Measurements from ENCODE around the gene C1orf141.
"Not testable (repeated sequence)": the region's sequence is repeated elsewhere in the genome, so short reads cannot be mapped to it uniquely, and the experiment has no call there.

Gene C1orf141

DNA sequence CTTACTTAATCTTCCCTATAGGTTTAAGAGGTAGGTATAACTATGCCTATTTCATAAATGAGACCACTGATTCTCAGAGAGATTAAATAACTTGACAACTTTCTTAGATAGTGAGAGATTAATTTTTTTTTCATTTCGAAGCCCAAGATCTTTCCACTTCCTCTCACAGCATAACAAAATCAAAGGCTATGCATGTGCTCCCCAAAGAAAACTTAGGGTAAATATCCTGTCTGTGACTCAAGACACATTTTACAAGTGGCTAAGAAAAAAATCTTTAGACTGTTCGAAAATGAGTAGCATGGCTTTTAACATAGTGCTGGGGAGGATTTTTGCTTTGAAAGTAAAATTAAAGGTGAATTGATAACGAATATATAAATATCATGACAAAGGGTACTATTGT is 8.2 kb upstream of the C1orf141 start:
- no peak for DNase-seq (ENCODE audit: low spot score)

DNA sequence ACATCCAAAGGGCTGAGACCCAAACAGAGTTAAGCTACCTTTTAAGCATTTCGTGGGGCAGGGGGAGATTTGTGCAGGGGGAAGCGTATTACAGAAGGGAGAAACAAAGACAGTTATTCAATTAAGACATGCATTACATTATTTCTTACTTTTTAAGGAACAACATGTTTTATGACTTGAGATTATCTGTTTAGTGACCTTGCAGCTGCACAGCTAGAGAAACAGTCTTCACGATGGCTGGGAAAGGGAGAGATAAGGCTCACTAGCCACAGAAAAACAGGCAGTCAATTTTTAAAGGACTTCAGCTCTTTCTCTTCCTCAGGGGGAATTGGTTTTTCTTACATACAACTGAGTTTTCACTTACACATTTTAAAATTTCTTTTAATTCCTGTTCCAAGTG is 7.1 kb upstream of the C1orf141 start:
- DNase-seq (ENCODE audit: low spot score) = not testable (repeated sequence)

DNA sequence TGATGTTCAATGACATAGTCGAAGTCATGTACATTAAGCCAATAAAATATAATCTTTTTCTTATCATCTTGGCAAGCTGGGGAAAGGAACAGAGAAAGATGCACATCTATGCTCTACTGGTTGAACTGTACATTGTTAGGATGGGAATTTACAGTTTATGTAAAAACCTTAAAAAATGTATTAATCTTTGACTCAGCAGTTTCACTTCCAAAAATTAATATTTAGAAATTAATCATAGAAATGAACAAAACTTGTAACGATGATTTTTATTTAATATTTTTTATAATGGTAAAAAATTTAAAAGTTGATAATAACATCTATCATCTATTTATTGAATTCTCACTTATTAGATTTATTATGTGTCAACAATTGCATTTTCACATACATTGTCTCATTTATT is 5.7 kb upstream of the C1orf141 start:
- DNase-seq (ENCODE audit: low spot score) = no peak

DNA sequence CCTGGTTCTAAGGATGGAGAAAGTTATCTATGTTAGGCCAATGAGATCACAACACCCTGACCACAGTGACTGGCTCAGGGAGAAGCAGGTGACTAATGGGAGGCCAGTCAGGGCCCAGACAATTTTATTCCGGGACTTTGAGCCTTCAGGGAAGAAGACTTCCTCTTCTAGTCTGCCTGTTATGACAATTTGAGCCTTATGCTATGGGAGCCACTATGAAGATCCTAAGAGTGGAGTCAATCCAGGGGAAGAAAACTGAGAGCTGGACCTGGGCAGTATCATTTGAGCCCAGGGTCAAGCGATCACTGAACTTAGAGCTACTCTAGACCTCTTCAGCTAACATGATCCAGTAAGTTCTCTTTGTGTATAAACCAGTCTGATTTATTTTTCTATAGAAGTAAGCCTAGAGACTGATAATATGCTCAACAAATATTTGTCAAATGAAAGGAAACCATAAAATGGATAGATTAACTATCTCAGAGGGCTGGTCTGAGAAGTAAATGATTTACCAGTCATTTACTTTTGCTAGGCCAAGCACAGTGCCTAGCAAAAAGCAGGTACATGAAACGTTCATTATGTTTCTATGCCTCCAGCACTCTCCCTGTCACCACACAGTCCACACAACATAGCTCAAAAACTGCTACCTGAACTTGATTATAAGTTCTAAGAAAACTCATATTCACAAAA is 4.2 kb upstream of the C1orf141 start:
- no peak for DNase-seq (ENCODE audit: low spot score)

DNA sequence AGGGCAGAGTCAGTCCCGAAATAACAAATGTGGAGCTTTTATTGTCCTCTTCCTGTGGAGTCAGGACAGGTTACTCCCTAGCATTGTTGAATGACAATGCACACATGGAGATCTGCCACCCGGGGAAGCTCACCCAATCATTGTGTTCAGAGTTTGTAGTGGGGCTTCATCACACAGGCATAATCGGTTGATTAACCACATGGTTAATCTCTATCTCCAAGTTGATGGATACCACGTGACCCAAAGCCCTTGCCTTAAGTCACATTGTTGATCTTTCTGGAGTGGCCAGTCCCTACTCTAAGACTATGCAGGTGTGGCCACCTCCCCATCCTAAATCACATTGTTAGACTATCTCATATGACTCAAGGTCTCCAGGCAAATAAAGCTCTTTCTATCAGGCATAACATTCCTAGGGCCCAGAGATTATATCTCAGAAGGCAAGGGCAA is 2.6 kb upstream of the C1orf141 start:
- no peak for DNase-seq (ENCODE audit: low spot score)

DNA sequence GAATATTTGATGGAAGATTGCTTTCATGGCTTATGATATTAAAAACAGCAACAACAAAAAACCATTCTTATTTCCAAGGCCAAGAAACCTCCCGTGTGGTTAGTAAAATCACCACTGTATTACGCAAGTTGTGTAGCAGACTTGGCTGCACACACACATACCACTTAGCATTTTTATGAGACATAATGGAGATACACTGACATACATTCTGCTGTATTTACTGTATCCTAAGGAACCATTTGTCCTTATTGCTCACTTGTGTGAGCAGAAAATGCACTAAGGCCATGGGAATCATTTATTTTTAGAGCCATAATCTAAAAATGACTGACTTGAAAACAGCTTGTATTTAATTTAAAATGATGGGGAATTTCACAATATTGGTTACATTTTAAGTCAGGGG is 584 bp upstream of the C1orf141 start:
- no peak for DNase-seq (ENCODE audit: low spot score)

DNA sequence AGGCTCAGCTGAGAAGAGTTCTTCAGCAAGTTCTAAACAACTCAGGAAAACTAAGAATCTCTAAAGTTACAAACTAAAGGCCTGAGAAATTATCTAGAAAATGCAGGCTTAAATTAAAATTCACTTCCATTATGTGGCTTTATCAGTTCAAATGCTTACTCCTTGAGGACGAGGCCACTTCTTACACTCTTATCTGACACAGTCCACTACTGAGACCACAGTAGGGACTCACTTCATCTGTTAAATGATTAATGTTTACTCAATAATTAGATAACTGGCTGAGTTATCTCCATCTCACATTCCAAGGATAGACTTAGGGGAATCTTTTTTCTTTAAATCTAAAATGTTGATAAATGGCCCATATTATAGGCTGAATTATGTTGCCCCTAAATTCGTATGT is 1.6 kb downstream of the C1orf141 start:
- no peak for DNase-seq (ENCODE audit: low spot score)

DNA sequence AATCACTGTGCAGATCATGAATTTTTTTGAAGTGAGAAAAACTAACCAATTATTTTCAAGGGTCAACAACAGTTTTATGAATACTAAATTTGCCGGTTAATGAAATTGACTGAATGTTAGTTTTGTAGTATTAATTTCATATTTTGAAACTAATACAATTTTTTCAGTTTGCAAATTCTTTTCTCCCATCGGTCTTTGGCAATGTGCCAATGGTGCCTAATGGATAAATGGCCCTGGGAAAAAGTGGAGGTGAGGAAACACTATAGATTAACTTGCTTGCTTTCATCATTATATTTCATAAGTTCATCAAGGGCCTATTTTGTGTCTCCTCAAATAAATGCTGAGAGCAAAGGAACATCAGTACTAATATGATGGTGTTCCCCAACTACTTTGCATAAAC is 4.1 kb downstream of the C1orf141 start:
- DNase-seq (ENCODE audit: low spot score) = no peak

DNA sequence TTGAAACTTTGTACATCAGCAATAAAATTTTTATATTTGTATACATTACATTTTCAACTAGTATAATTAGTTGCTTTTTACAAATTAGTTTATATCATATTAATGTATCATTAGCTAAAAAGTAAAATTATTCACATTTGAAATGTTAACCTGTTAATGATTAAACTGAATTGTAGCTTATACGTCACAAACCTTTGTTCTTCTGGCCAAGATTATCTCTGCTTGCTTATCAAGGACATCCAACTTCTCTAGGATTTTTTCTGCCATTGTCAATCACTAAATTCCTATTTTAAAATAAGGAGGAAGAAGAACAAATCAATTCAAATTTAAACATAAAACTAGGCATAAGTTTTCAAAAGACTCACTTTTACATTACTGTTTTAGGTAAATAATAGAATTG is 7.8 kb downstream of the C1orf141 start:
- no peak for DNase-seq (ENCODE audit: low spot score)

DNA sequence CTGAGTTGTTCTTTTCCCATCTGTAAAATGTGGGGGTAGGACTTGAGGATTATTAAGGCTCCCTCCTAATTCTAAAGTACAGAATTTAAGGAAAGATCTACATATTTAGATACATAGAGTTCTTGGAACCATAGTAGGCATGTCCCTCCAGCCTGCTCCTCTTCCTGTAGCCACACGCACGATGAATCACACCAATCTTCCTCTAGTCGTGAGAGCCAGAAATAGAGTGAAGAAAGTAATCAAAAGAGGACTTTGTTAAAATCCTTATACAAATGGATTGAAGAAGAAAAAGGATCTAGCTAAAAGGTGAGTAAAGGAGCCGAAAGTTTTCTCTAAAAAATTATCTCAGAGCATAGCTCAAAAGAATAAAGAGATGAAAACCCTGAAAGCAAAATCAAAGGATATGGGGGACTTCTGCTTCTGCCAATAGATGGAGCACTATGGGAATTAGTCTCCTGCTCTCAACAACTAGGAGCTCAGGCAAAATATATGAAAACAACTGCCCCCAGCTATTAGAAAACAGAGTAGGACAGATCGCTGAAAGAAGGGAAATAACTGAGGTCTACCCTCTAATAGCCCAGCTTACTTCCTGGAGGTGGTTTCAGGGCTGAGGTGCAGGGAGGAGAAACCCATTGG is 8.5 kb downstream of the C1orf141 start:
- peak; percentile 24 for DNase-seq (ENCODE audit: low spot score)

DNA sequence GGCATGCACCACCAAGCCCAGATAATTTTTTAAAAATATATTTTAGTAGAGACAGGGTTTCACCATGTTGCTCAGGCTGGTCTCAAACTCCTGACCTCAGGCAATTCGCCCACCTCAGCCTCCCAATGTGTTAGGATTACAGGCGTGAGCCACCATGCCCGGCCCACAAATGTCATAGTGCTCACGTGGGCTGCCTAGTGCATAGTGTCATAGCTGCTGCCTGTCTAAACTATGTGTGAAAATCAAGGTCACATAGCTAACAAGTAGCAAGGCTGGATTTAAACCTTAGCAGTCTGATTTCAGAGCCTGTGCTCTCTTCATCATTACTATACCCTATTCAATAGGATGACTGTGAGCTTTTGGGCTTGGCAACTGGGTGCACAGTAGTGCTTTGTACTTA is 10.3 kb downstream of the C1orf141 start:
- no peak for DNase-seq (ENCODE audit: low spot score)

DNA sequence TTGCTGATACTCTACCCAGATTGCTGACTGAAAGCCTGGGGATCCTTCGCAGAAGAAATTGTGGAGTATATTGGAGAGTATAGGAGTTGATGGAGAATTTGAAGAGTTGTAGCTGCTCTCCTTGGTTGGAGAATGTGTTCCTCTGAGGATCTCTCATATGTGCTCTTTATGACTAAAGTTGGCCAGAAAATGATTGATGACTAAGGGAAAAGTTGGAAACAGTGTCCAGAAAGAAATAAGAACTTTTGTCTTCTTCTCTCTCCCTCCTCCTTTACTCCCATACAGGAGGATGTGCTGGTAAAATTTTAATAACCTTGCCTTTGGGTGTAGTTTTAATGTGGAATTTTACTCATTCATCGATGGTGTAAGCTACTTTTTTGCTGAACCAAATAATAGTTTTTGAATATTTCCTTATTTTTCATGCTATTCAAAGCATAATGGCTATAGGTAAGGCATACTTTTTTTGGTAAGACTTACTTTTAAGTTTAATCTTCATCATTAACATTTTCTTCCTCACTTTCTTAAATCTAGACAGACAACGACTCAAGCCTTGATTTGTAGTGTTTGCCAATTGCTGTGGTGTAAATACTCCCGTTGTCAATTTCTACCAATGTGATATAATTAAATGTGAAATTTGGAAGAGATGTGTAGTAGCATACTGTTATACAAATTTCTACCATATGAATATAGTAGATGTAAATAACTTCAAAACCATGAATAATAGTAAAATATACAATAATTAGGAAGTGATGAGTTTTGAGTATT is 13.7 kb downstream of the C1orf141 start:
- no peak for DNase-seq (ENCODE audit: low spot score)

DNA sequence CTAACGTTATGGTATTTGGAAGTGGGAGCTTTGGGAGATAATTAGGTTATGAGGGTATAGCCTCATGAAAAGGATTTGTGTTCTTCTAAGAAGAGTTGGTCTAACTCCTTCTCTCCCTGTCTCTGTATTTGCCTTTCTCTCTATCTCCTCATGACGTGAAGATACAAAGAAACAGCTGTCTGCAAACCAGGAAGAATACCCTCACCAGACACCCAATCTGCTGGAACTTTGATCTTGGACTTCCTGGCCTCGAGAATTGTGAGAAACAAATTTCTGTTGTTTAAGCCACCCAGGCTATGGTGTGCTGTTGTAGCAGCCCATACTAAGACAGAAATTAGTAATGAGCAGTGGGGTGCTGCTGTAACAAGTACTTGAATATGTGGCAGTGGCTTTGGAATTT is 16.1 kb downstream of the C1orf141 start:
- no peak for DNase-seq (ENCODE audit: low spot score)

DNA sequence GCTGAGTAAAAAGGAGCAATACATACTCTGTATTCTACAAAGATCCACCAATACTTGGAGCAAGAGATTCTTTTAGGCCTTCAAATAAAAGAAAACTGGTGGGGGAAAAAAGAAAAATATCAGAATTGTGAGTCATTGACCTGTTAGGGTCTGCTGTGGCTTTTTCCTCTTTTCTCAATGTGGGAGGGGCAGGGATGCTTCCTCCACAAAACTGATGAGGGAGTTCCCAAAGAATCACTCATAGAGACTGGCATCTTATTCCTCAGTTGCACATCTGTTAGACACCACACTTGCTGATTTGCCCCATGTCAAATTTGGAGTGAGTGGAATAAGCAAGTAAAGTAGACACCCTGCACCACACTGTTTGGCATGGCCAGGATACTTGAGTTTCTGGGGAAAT is 16.6 kb downstream of the C1orf141 start:
- DNase-seq (ENCODE audit: low spot score) = no peak

DNA sequence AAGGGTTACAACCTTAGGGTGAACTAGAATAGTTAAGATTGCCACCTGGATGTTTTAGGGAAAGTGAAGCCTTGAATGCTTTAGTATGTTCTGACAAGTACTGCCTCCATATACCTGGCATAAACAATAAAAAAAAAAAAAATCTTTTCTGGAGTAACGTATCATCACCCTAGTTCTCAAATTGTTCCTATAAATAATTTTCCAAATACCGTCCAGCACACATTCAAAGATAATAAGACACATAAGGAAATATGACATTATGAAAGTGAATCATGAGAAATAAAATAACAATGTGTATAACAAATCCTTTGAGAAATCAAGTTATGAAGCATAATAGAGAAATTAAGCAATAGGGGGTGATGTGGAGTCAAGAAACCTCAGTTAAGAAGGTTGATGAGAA is 20.6 kb downstream of the C1orf141 start:
- no peak for DNase-seq (ENCODE audit: low spot score)

DNA sequence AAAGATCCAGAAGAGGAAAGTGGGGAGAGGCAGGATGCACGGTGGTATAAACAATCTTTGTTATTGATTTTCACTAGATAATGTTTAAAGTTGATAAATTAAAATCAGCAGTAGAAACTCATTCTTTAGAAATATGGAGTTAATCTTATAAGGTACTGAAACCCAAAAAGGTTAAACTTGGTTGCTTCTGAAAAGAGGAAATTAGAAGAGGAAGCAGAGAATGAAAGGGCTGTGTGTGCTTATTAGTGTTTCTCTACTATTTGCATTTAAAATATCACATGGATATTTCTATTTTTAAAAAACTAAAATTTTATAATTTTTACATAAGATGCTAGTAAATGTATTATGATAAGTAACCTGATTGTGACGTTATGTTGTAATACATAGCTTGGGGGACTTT is 24.4 kb downstream of the C1orf141 start:
- DNase-seq (ENCODE audit: low spot score) = no peak

DNA sequence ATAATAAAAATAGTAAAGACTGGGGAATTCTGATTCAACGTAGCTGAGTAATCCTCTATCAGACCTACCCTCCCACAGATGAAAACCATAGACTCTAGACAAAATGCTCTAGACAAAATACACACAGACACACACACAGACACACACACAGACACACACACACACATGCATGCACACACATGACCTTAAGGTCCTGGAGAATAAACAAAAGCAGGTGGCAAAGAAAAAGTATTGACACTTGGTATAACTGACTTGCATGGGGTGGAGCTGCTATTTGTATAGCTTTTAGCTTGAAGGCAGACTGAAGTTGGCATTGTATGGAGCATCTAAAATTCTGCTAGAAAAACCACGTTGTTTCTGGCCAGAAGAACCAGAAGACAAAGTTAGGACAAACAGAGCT is 29.3 kb downstream of the C1orf141 start:
- no peak for DNase-seq (ENCODE audit: low spot score)

DNA sequence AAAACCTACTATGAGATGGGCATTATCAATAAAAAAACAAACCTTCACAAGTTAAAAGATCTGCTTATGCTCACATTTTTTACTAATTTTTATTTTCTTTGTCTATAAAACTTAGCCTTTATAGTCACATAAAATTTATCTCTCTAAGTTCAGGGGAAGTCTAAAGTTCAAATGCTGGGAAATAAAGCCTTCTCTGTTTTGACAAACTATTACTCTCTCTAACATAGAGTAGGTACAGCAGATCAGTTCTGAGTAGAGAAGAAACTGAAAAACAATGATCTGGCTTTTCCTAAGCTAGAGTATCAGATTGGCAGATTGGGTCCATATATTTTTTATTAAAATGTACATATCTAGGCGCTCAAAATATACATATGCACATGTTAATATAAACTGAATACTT is 31.2 kb downstream of the C1orf141 start:
- no peak for DNase-seq (ENCODE audit: low spot score)

DNA sequence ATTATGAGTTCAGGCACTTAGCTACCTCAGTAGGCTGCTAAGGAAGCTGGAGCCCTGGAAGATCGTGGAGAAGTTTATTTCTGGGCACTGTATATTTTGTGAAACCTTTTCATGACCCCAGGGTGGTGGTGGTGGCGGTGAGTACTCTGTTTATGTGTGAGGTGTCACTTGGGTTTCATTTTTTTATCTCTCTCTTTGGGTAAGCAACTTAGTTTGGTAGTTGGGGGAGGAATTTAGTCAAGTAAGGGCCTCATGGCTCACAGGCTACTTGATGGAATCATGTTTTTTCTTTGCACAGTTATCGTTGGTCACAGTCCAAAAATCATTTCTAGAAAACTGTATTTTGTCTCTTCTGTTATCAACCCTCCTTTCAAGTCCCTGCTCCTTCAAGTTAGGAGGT is 33.9 kb downstream of the C1orf141 start:
- no peak for DNase-seq (ENCODE audit: low spot score)

DNA sequence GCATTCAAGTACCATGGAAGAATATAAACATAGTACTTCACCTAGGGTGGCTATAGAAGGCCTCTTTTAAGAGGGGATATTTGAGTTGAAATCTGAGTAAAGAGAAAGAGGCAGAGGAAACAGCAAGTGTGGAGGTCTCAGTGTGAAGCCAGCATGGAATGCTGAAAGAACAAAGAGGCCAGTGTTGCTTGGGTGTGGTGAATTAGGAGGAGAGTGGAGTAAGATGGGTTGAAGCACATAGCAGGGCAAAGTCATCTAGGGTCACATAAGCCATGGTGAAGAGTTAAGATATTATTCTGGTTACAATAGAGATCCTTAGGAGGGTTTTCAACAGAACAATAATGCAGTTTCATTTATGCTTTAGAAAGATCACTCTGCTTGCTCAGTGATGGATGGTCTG is 37.5 kb downstream of the C1orf141 start:
- peak; percentile 4 for DNase-seq (ENCODE audit: low spot score)

DNA sequence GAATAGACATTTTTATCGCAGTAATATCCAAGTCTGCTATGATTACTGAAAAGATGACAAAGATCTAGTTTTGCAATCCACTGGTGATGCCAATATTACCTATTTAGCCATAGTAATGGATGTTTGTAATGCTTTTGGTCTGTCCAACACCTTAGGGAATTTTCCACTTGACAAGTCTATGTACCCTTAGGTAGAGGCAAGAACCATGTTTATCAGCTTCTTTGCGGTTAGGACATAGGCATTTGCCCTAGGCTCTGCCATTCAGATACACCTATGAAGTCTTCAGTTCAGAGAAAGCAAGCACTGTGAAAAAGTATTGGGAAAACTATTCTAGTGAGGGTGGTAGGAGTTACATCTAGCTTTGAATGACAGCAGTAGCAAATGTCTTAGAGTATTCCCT is 40.6 kb downstream of the C1orf141 start:
- no peak for DNase-seq (ENCODE audit: low spot score)

DNA sequence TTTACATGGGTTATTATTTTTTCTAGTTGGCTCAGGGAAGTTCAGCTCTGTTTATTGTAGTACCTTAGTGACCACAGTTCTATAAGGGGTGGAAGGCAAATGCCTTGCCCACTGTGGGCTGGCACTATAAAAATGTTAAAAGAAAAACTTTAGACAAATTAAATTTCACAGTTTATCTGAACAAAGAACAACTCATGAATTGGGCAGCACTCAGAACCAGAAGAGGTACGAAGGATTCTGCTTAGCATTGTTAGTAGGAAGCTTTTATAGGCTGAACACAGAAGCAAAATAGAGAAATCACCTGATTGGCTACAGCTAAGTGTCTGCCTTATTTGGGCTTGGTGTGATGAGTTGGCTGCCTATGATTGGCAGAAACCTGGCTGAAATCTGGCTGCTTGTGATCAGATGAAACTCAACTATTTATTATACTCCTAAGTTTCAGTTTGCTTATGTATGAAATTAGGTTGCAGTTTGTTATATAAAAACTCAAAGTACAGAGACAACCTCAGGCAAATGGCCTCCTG is 45.0 kb downstream of the C1orf141 start:
- no peak for DNase-seq (ENCODE audit: low spot score)

DNA sequence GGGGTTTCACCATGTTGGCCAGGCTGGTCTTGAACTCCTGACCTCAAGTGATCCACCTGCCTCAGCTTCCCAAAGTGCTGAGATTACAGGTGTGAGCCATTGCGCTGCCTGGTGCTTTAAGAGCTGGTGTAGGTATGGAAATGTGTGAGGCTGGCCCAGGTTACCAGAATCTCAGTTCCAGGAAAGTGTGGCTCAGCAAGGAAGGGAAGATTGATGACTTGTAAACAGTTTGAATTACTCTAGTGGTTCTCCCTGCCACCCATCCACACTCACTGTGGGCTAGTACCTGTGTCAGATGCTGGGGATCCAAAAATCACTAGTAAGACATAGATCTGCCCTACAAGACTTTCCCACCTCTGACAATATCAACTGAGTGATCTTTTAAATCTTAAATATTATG is 46.3 kb downstream of the C1orf141 start:
- no peak for DNase-seq (ENCODE audit: low spot score)
